ENCODE data around the gene FKBP7. TPM values are rescaled to one million over a fixed set of nuclear protein-coding genes. Genes with fewer than 3 reads are reported as not detected.

FKBP7 gene
- total RNA-seq, 1 donor from 2014 or later: 6.6 TPM

DNA sequence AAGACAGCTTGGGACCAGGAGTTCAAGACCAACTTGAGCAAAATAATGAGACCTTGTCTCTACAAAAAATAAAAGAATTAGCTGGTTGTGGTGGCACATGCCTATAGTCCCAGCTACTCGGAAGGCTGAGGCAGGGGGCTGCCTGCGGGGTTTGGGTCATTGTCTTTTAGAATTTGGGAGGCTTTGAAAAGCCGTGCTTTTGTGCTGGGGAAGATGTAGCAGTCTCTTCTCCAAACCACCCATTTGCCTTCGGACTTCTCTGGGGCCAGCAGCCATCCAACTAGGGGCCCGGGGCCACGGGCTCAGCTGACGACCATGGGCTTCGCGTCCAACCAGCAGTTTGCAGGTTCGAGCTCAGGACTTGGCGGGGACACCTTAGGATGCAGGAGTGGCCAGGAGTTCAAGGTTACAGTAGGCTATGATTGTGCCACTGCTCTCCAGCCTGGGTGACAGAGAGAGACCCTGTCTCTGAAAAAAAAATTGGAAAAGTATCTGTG lies 21.0 kb downstream of the FKBP7 start:
- H3K4me3 Mint-ChIP-seq (ENCODE audit: low read depth): no peak overlapping the region

DNA sequence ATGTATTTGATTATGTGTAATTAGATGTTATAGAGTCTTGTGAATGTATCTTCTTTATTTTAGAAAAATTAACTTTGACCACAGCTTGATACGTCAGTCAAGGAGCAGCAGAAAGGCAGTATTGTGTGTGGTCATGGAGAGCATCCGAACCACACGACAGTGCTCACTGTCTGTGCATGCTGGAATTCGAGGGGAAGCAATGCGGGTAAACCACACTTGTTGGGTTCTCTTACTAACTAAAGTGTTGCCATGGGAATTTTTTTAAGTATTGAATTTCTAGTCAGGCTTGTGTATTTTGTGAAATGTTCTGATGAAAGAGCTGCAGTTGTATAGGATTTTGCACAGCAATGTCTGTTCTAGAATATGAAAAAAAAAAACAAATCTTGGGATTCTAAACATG lies 22.5 kb downstream of the FKBP7 start:
- Mint-ChIP-seq H3K27me3 (ENCODE audit: low read depth) (peaks cover 9% of the 10 kb centered on the region), H3K9me3 (no peaks in the 10 kb centered on the region), H3K27ac (no peak overlapping the region), H3K36me3 (ENCODE audit: low read depth) (no peaks in the 10 kb centered on the region), H3K4me1 (ENCODE audit: low read depth) (peaks cover 8% of the 10 kb centered on the region), H3K4me3 (ENCODE audit: low read depth) (no peak overlapping the region)
- no peak for DNase-seq (ENCODE audit: low spot score)
- intact Hi-C loops (cut with micrococcal nuclease): no loop called here

More for the DNA sequence above, 21.0 kb downstream of the FKBP7 start:
- DNase-seq (ENCODE audit: low spot score): no peak
- H3K36me3 Mint-ChIP-seq (ENCODE audit: low read depth): no peaks in the 10 kb centered on the region
- H3K27ac Mint-ChIP-seq: no peak overlapping the region
- no peaks in the 10 kb centered on the region for H3K9me3 Mint-ChIP-seq
- peaks cover 9% of the 10 kb centered on the region for H3K27me3 Mint-ChIP-seq (ENCODE audit: low read depth)
- intact Hi-C loops (cut with micrococcal nuclease): no loop called here
- peaks cover under 1% of the 10 kb centered on the region for H3K4me1 Mint-ChIP-seq (ENCODE audit: low read depth)

- intact Hi-C loops (cut with micrococcal nuclease): no loop called here
- Mint-ChIP-seq H3K4me1 (ENCODE audit: low read depth) (peaks cover 28% of the 10 kb centered on the region), H3K27ac (no peak overlapping the region)
These were observed 25.5 kb downstream of the FKBP7 start for GRCh38 chr2:178452870-178453269.

GRCh38 chr2:178452334-178452733 lies 26.1 kb downstream of the FKBP7 start:
- Mint-ChIP-seq H3K27me3 (ENCODE audit: low read depth) (peaks cover 6% of the 10 kb centered on the region), H3K27ac (peak overlapping the region; percentile 61), H3K4me1 (ENCODE audit: low read depth) (peaks cover 29% of the 10 kb centered on the region), H3K36me3 (ENCODE audit: low read depth) (peaks cover 18% of the 10 kb centered on the region), H3K9me3 (no peaks in the 10 kb centered on the region), H3K4me3 (ENCODE audit: low read depth) (peak overlapping the region; percentile 92)
- DNase-seq (ENCODE audit: low spot score): no peak
- intact Hi-C loops (cut with micrococcal nuclease): no loop called here

More at GRCh38 chr2:178452870-178453269, 25.5 kb downstream of the FKBP7 start:
- Mint-ChIP-seq H3K4me3 (ENCODE audit: low read depth) (no peak overlapping the region), H3K36me3 (ENCODE audit: low read depth) (peaks cover 16% of the 10 kb centered on the region), H3K9me3 (no peaks in the 10 kb centered on the region), H3K27me3 (ENCODE audit: low read depth) (peaks cover 6% of the 10 kb centered on the region)
- no peak for DNase-seq (ENCODE audit: low spot score)

DNA sequence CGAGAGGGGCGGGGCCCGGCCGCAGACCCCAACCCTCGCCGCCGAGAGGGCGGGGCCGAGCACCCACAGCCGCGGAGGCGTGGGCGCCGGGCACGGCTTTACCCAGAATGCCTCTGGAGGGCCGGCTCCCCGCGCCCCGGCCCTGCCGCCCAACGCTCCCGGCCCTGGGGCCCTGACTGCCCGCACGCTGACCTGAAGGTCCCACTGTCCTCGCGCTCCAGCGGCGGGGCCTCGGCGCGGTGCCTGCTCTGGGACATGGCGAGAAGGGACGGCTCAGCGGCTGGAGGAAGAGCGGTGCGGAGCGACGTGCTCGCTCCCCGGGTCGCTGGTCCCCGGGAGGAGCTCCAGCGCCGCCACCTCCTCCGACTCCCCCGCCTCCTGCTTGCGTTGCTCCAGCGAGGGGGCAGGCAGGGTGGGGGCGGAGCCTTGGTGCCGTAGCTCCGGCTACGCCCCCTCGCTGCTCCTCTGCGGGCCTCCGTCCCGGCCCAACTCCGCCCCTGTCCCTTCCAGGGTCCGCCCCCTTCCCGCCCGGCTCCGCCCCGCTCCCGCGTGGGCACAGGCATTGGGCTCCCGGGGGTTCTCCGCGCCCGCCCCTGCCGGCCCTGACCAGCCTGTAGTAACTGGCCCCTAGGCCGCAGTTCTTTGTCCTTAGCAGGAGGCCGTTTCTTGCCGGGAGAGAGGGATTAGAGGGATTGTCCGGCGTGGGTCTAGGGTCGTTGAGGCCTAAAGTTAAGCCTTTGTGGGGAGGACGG lies 27.4 kb downstream of the FKBP7 start, which contains the start of the genes PJVK and PRKRA:
Gene PJVK, plus strand, starts transcription at position 605 of the 752 bp plus-strand sequence. CDS start 2,032 bp downstream, outside the sequence.
Gene PRKRA, minus strand, starts transcription at position 402 of the 752 bp plus-strand sequence. Its CDS starts 145 bp downstream, at position 257.
- Mint-ChIP-seq H3K27me3 (ENCODE audit: low read depth) (peaks cover 6% of the 10 kb centered on the region), H3K9me3 (no peaks in the 10 kb centered on the region), H3K27ac (peak within 1 kb of the TSS; percentile 99), H3K4me3 (ENCODE audit: low read depth) (peak within 1 kb of the TSS; percentile 92), H3K36me3 (ENCODE audit: low read depth) (peaks cover 29% of the 10 kb centered on the region), H3K4me1 (ENCODE audit: low read depth) (peaks cover 29% of the 10 kb centered on the region)
- intact Hi-C loops (cut with micrococcal nuclease): loop anchor here (1.0 to 2.0 kb wide), 4 partner anchors 27 to 80 kb away; partner anchors contain the start of gene FKBP7
- peak; percentile 94 for DNase-seq (ENCODE audit: low spot score)

DNA sequence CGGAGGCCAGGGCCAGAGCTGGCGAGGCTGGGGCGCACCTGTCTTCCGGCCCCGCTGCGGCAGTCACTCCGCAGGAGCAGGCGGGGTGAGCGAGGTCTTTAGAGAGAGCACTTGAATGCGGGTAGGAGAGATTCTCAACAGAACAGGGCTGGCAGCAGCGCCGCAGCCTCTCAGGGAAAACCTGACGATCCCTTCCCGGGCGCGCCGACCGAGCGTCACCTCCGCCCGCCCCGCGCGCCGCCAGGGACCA lies 28.0 kb downstream of the FKBP7 start:
- H3K27me3 Mint-ChIP-seq (ENCODE audit: low read depth): peaks cover 6% of the 10 kb centered on the region
- peaks cover 29% of the 10 kb centered on the region for H3K4me1 Mint-ChIP-seq (ENCODE audit: low read depth)
- peaks cover 31% of the 10 kb centered on the region for H3K36me3 Mint-ChIP-seq (ENCODE audit: low read depth)
- H3K27ac Mint-ChIP-seq: peak overlapping the region; percentile 90
- intact Hi-C loops (cut with micrococcal nuclease): loop anchor here (2.0 kb wide), 2 partner anchors 72 to 80 kb away; no protein-coding TSS in a partner anchor
- H3K4me3 Mint-ChIP-seq (ENCODE audit: low read depth): peak overlapping the region; percentile 84
- no peak for DNase-seq (ENCODE audit: low spot score)
- H3K9me3 Mint-ChIP-seq: no peaks in the 10 kb centered on the region

GRCh38 chr2:178449700-178450523 lies 28.5 kb downstream of the FKBP7 start:
- peak overlapping the region; percentile 90 for H3K27ac Mint-ChIP-seq
- H3K9me3 Mint-ChIP-seq: no peaks in the 10 kb centered on the region
- H3K4me1 Mint-ChIP-seq (ENCODE audit: low read depth): peaks cover 29% of the 10 kb centered on the region
- H3K4me3 Mint-ChIP-seq (ENCODE audit: low read depth): peak overlapping the region; percentile 84
- DNase-seq (ENCODE audit: low spot score): no peak
- intact Hi-C loops (cut with micrococcal nuclease): loop anchor here (2.0 kb wide), 2 partner anchors 73 to 81 kb away; no protein-coding TSS in a partner anchor
- peaks cover 4% of the 10 kb centered on the region for H3K27me3 Mint-ChIP-seq (ENCODE audit: low read depth)
- H3K36me3 Mint-ChIP-seq (ENCODE audit: low read depth): peaks cover 36% of the 10 kb centered on the region

- no peak for DNase-seq (ENCODE audit: low spot score)
- peak overlapping the region; percentile 26 for H3K27ac Mint-ChIP-seq
- H3K4me1 Mint-ChIP-seq (ENCODE audit: low read depth): peaks cover 31% of the 10 kb centered on the region
- peak overlapping the region; percentile 84 for H3K4me3 Mint-ChIP-seq (ENCODE audit: low read depth)
- intact Hi-C loops (cut with micrococcal nuclease): no loop called here
- peaks cover 43% of the 10 kb centered on the region for H3K36me3 Mint-ChIP-seq (ENCODE audit: low read depth)
- no peaks in the 10 kb centered on the region for H3K9me3 Mint-ChIP-seq
- H3K27me3 Mint-ChIP-seq (ENCODE audit: low read depth): no peaks in the 10 kb centered on the region
These were observed 29.3 kb downstream of the FKBP7 start for GRCh38 chr2:178448968-178449661.

GRCh38 chr2:178441426-178441825 lies 37.0 kb downstream of the FKBP7 start:
- Mint-ChIP-seq H3K36me3 (ENCODE audit: low read depth) (peaks cover 62% of the 10 kb centered on the region), H3K9me3 (no peaks in the 10 kb centered on the region), H3K4me1 (ENCODE audit: low read depth) (peaks cover 4% of the 10 kb centered on the region), H3K27ac (no peak overlapping the region), H3K4me3 (ENCODE audit: low read depth) (no peak overlapping the region), H3K27me3 (ENCODE audit: low read depth) (no peaks in the 10 kb centered on the region)
- intact Hi-C loops (cut with micrococcal nuclease): no loop called here
- no peak for DNase-seq (ENCODE audit: low spot score)

- Mint-ChIP-seq H3K36me3 (ENCODE audit: low read depth) (peaks cover 77% of the 10 kb centered on the region), H3K27me3 (ENCODE audit: low read depth) (no peaks in the 10 kb centered on the region), H3K4me1 (ENCODE audit: low read depth) (peaks cover 2% of the 10 kb centered on the region), H3K27ac (no peak overlapping the region), H3K4me3 (ENCODE audit: low read depth) (no peak overlapping the region), H3K9me3 (no peaks in the 10 kb centered on the region)
- DNase-seq (ENCODE audit: low spot score): no peak
- intact Hi-C loops (cut with micrococcal nuclease): no loop called here
These were observed 41.7 kb downstream of the FKBP7 start for GRCh38 chr2:178436662-178437061.

DNA sequence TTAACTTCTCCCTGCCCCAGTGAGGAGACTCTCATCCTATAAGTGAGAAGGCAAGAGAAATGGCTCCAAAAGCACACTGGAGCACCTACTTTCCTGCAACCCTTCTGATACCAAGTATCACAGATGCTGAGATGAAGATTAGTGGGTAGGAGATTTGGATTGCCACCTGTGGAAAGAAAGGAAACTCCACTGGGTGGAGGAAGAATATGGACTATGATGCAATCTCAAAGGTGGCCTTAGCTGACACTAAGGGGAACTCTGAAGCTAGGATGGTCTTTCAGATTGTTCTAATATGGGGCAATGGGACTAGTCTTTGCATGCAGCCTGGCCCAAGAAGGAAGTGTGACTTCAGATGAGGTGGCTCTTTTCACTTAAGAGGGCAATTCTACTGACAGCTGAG lies 49.1 kb downstream of the FKBP7 start:
- peaks cover 17% of the 10 kb centered on the region for H3K9me3 Mint-ChIP-seq
- H3K36me3 Mint-ChIP-seq (ENCODE audit: low read depth): peaks cover 94% of the 10 kb centered on the region
- peaks cover 8% of the 10 kb centered on the region for H3K4me1 Mint-ChIP-seq (ENCODE audit: low read depth)
- H3K4me3 Mint-ChIP-seq (ENCODE audit: low read depth): no peak overlapping the region
- DNase-seq (ENCODE audit: low spot score): no peak
- intact Hi-C loops (cut with micrococcal nuclease): no loop called here
- no peak overlapping the region for H3K27ac Mint-ChIP-seq
- no peaks in the 10 kb centered on the region for H3K27me3 Mint-ChIP-seq (ENCODE audit: low read depth)

GRCh38 chr2:178428396-178428806 lies 50.0 kb downstream of the FKBP7 start:
- Mint-ChIP-seq H3K4me1 (ENCODE audit: low read depth) (peaks cover 10% of the 10 kb centered on the region), H3K27ac (peak overlapping the region; percentile 22), H3K27me3 (ENCODE audit: low read depth) (no peaks in the 10 kb centered on the region), H3K9me3 (peaks cover 19% of the 10 kb centered on the region), H3K36me3 (ENCODE audit: low read depth) (peaks cover 94% of the 10 kb centered on the region), H3K4me3 (ENCODE audit: low read depth) (no peak overlapping the region)
- intact Hi-C loops (cut with micrococcal nuclease): no loop called here
- no peak for DNase-seq (ENCODE audit: low spot score)

Data from activated T-helper 2 cell treated with anti-CD3 and anti-CD28 coated beads, Interferon-gamma antibody, Interleukin-2, Interleukin-4, amounts not matched to agents 10 μg/mL and 5 μg/mL and 100 μg/mL, durations not matched to agents 14 hours and 24 hours and 36 hours (primary cell).